ENCODE data around the gene DBT. TPM values are rescaled to one million over a fixed set of nuclear protein-coding genes. Genes with fewer than 3 reads are reported as not detected.
"Not testable (repeated sequence)": the region's sequence is repeated elsewhere in the genome, so short reads cannot be mapped to it uniquely, and the experiment has no call there.

The DBT gene
- total and polyA plus RNA-seq, 5 donors, result 6.3 to 28.4 (median 21.6) TPM

DNA sequence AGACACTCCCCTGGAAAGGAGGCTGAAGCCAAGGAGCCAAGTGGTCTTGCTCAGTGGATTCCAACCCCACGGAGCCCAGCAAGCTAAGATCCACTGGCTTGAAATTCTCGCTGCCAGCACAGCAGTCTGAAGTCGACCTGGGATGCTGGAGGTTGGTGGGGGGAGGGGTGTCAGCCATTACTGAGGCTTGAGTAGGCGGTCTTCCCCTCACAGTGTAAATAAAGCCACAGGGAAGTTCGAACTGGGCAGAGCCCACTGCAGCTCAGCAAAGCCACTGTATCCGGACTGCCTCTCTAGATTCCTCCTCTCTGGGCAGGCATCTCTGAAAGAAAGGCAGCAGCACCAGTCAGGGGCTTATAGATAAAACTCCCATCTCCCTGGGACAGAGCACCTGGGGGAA is 49.6 kb downstream of the DBT start:
- H3K27me3 ChIP-seq (ENCODE audit: control insufficient read depth, insufficient read depth); H3K9me3 ChIP-seq (ENCODE audit: control insufficient read depth, low read length); ATAC-seq; DNase-seq; H3K27ac ChIP-seq (ENCODE audit: low read length); H3K4me3 ChIP-seq (ENCODE audit: low read length); H3K4me1 ChIP-seq (ENCODE audit: control insufficient read depth, insufficient read depth, low read length); intact Hi-C loops (cut with DNase I): not testable (repeated sequence)
- WGBS, result 75% methylated on average over 6 of the region's 6 CpGs

- DNase-seq (no peak), ATAC-seq (no peak)
- Histone ChIP-seq H3K27me3 (ENCODE audit: control insufficient read depth, insufficient read depth) (no peaks in the 10 kb centered on the region), H3K4me3 (ENCODE audit: low read length) (no peak overlapping the region), H3K27ac (ENCODE audit: low read length) (no peak overlapping the region), H3K4me1 (ENCODE audit: control insufficient read depth, insufficient read depth, low read length) (no peaks in the 10 kb centered on the region), H3K9me3 (ENCODE audit: control insufficient read depth, low read length) (no peaks in the 10 kb centered on the region)
- intact Hi-C loops (cut with DNase I), result no loop called here
- 91% methylated on average over 1 of the region's 1 CpG for WGBS
Observed at GRCh38 chr1:100198596-100198995, 51.0 kb downstream of the DBT start.

GRCh38 chr1:100188617-100189016 is 61.0 kb downstream of the DBT start:
- Histone ChIP-seq H3K27ac (ENCODE audit: low read length) (peak overlapping the region; percentile 88), H3K27me3 (ENCODE audit: control insufficient read depth, insufficient read depth) (no peaks in the 10 kb centered on the region), H3K4me1 (ENCODE audit: control insufficient read depth, insufficient read depth, low read length) (no peaks in the 10 kb centered on the region), H3K9me3 (ENCODE audit: control insufficient read depth, low read length) (no peaks in the 10 kb centered on the region), H3K4me3 (ENCODE audit: low read length) (no peak overlapping the region)
- DNase-seq (no peak), ATAC-seq (peak; percentile 72 to 83)
- 27% methylated on average over 3 of the region's 3 CpGs for WGBS
- intact Hi-C loops (cut with DNase I), result no loop called here

DNA sequence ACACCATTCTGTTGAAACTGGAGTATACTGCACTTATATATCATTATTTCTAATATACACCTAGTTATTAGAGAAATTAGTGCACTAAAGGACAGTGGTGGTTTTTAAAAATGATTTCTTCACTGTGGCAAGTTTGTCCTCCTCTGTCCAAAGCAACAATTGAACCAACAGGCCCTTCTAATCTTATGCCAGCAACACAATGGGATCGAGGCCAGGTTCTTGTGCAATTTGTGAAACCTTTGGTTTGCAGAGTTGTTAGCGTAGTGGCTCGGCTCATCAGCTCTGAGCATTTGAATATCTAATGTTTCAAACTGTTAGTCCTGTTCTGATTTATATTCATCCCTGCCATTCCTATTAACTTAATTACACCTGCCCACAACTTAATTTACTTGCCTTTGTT is 61.7 kb downstream of the DBT start:
- no peak overlapping the region for H3K27ac ChIP-seq (ENCODE audit: low read length)

DNA sequence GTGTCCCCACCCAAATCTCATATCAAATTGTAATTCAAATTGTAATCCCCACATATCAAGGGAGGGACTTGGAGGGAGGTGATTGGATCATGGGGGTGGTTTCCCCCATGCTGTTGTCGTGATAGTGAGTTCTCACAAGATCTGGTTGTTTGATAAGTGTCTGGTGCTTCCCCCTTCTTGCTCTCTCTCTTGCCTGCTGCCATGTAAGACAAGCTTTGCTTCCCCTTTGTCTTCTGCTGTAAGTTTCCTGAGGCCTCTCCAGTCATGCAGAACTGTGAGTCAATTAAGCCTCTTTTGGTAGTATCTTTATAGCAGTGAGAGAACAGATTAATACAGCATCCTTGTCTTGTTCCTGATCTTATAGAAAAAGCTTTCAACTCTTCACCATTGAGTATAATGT is 65.1 kb downstream of the DBT start:
- 31% methylated on average over 1 of the region's 1 CpG for WGBS
- no peak overlapping the region for H3K27ac ChIP-seq (ENCODE audit: low read length)
- intact Hi-C loops (cut with DNase I), result no loop called here

More for the DNA sequence above, 61.7 kb downstream of the DBT start:
- H3K27me3 ChIP-seq (ENCODE audit: control insufficient read depth, insufficient read depth), result no peaks in the 10 kb centered on the region
- H3K4me3 ChIP-seq (ENCODE audit: low read length), result no peak overlapping the region
- no peaks in the 10 kb centered on the region for H3K9me3 ChIP-seq (ENCODE audit: control insufficient read depth, low read length)
- DNase-seq, result peak; percentile 63 to 82 (median 68)
- WGBS, result 46% methylated on average over 3 of the region's 3 CpGs
- no peaks in the 10 kb centered on the region for H3K4me1 ChIP-seq (ENCODE audit: control insufficient read depth, insufficient read depth, low read length)
- intact Hi-C loops (cut with DNase I), result no loop called here
- peak; percentile 84 to 87 for ATAC-seq

DNA sequence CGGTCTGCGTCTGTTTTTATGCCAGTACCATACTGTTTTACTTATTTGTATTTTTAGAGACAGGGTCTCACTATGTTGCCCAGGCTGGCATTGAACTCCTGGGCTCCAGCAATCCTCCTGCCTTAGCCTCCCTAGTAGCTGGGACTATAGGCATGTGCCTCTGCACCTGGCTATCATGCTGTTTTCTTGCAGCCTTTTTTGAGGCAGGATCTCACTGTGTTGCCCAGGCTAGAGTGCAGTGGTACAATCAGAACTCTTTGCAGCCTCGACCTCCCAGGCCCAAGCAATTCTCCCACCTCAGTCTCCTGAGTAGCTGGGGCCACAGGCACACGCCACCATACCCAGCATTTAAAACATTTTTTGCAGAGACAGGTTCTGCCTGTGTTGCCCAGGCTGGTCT is 66.3 kb downstream of the DBT start:
- Histone ChIP-seq H3K27me3 (ENCODE audit: control insufficient read depth, insufficient read depth) (no peaks in the 10 kb centered on the region), H3K27ac (ENCODE audit: low read length) (no peak overlapping the region)

More for the DNA sequence above, 65.1 kb downstream of the DBT start:
- no peak for ATAC-seq
- Histone ChIP-seq H3K4me3 (ENCODE audit: low read length) (no peak overlapping the region), H3K9me3 (ENCODE audit: control insufficient read depth, low read length) (no peaks in the 10 kb centered on the region), H3K27me3 (ENCODE audit: control insufficient read depth, insufficient read depth) (no peaks in the 10 kb centered on the region), H3K4me1 (ENCODE audit: control insufficient read depth, insufficient read depth, low read length) (no peaks in the 10 kb centered on the region)
- DNase-seq, result no peak

GRCh38 chr1:100178091-100178490 is 71.5 kb downstream of the DBT start, which contains the start of gene LRRC39:
TSS of gene LRRC39 (minus strand) at chr1:100178256. CDS start at chr1:100168516, 9,740 bp downstream.
- intact Hi-C loops (cut with DNase I), result no loop called here
- DNase-seq (no peak), ATAC-seq (peak; percentile 58 to 74)
- WGBS, result 35% methylated on average over 5 of the region's 5 CpGs
- H3K4me1 ChIP-seq (ENCODE audit: control insufficient read depth, insufficient read depth, low read length), result peaks cover 2% of the 10 kb centered on the region
- no peaks in the 10 kb centered on the region for H3K27me3 ChIP-seq (ENCODE audit: control insufficient read depth, insufficient read depth)
- no peaks in the 10 kb centered on the region for H3K9me3 ChIP-seq (ENCODE audit: control insufficient read depth, low read length)
- H3K4me3 ChIP-seq (ENCODE audit: low read length), result peak within 1 kb of the TSS; percentile 70
- no peak within 1 kb of the TSS for H3K27ac ChIP-seq (ENCODE audit: low read length)

More for the DNA sequence above, 66.3 kb downstream of the DBT start:
- WGBS, result 96% methylated on average over 4 of the region's 4 CpGs
- no peak overlapping the region for H3K4me3 ChIP-seq (ENCODE audit: low read length)
- ATAC-seq, result no peak
- peaks cover 2% of the 10 kb centered on the region for H3K4me1 ChIP-seq (ENCODE audit: control insufficient read depth, insufficient read depth, low read length)
- intact Hi-C loops (cut with DNase I), result no loop called here
- DNase-seq, result no peak
- no peaks in the 10 kb centered on the region for H3K9me3 ChIP-seq (ENCODE audit: control insufficient read depth, low read length)

DNA sequence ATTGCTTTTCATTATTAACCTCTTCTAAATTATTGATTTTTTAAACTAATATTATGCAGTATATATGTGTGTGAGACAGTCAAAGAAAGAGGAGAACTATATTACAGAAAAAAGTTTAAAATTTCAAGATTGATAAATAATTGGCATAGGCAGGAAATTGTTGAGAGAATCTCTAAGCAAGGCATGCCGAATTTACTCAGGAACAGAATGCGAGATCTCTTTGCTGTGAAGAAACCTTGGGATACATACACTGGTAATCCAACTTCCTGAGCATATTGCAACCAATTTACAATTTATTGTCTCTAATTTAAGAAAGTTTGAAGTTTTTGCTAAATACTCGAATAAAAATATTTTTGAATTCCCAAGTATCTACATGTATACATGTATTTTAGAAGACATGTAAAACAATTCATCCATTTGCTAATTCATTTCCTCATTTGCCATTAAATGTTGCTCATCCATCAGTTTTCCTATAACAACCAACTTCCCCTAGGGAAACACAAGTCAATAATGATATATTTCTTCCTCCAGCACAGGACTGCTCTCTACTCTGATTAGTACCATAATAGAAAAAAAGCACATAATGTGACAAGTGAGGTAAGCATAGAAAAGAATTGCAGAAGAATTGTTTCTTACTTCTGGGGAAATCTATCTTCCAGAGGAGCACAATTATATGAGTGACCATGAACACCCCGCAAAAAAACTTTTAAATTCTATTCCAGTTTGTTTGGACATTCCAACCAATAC is 72.2 kb downstream of the DBT start:
- H3K4me3 ChIP-seq (ENCODE audit: low read length), result peak overlapping the region; percentile 70
- intact Hi-C loops (cut with DNase I), result no loop called here
- no peak overlapping the region for H3K27ac ChIP-seq (ENCODE audit: low read length)
- ATAC-seq (no peak), DNase-seq (no peak)
- H3K27me3 ChIP-seq (ENCODE audit: control insufficient read depth, insufficient read depth), result no peaks in the 10 kb centered on the region
- peaks cover 2% of the 10 kb centered on the region for H3K4me1 ChIP-seq (ENCODE audit: control insufficient read depth, insufficient read depth, low read length)
- 69% methylated on average over 4 of the region's 4 CpGs for WGBS
- no peaks in the 10 kb centered on the region for H3K9me3 ChIP-seq (ENCODE audit: control insufficient read depth, low read length)

GRCh38 chr1:100168051-100168450 is 81.6 kb downstream of the DBT start:
- no peaks in the 10 kb centered on the region for H3K9me3 ChIP-seq (ENCODE audit: control insufficient read depth, low read length)
- DNase-seq, result no peak
- no peaks in the 10 kb centered on the region for H3K27me3 ChIP-seq (ENCODE audit: control insufficient read depth, insufficient read depth)
- intact Hi-C loops (cut with DNase I), result no loop called here
- no peak overlapping the region for H3K27ac ChIP-seq (ENCODE audit: low read length)
- ATAC-seq, result no peak
- over 99% methylated on average over 2 of the region's 2 CpGs for WGBS
- H3K4me3 ChIP-seq (ENCODE audit: low read length), result no peak overlapping the region
- no peaks in the 10 kb centered on the region for H3K4me1 ChIP-seq (ENCODE audit: control insufficient read depth, insufficient read depth, low read length)

DNA sequence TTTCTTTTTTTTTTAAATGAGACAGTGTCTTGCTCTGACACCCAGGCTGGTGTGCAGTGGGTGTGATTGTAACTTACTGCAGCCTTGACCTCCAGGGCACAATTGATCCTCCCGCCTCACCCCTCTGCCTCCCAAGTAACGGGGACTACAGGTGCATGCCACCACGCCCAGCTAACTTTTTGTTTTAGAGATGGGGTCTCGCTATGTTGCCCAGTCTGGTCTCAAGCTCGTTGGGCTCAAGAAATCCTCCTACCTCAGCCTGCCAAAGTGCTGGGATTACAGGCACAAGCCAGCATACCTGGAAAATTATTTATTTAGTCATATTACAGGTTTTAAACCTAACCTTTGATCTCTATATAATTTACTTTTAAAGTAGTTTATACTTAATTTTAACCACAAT is 84.9 kb downstream of the DBT start:
- no peak for ATAC-seq
- 88% methylated on average over 5 of the region's 5 CpGs for WGBS
- intact Hi-C loops (cut with DNase I), result no loop called here

DNA sequence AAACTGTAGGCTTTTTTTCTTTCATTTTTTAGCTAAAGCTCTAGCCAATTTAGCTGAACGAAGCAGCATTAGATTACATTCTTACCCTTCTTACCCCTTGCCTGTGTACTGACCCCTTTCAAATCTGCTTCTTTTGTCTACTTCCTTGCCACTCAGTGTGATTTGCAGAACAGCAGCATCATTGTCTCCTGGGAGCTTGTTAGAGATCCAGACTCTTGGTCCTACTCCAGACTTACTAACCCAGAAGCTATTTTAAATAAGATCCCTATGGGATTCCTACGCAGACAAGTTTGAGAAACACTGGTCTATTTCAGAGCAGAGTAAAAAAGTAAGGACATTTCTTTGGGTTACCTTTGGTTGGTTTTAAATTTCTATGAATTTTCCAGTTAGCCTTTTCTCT is 85.4 kb downstream of the DBT start:
- Histone ChIP-seq H3K27ac (ENCODE audit: low read length) (no peak overlapping the region), H3K27me3 (ENCODE audit: control insufficient read depth, insufficient read depth) (no peaks in the 10 kb centered on the region), H3K4me1 (ENCODE audit: control insufficient read depth, insufficient read depth, low read length) (no peaks in the 10 kb centered on the region), H3K9me3 (ENCODE audit: control insufficient read depth, low read length) (no peaks in the 10 kb centered on the region), H3K4me3 (ENCODE audit: low read length) (no peak overlapping the region)
- DNase-seq, result no peak
- WGBS, result 41% methylated on average over 2 of the region's 2 CpGs
- intact Hi-C loops (cut with DNase I), result no loop called here
- peak; percentile 33 to 42 for ATAC-seq

More for the DNA sequence above, 84.9 kb downstream of the DBT start:
- H3K9me3 ChIP-seq (ENCODE audit: control insufficient read depth, low read length), result no peaks in the 10 kb centered on the region
- no peak overlapping the region for H3K27ac ChIP-seq (ENCODE audit: low read length)
- no peaks in the 10 kb centered on the region for H3K27me3 ChIP-seq (ENCODE audit: control insufficient read depth, insufficient read depth)
- DNase-seq, result no peak
- H3K4me1 ChIP-seq (ENCODE audit: control insufficient read depth, insufficient read depth, low read length), result no peaks in the 10 kb centered on the region
- no peak overlapping the region for H3K4me3 ChIP-seq (ENCODE audit: low read length)
